Activated CD4-positive, alpha-beta T cell treated with anti-CD3 and anti-CD28 coated beads, Interleukin-2, amount 50 U/mL, for 1 hour (primary cell): ENCODE measurements around the gene MAGI1.

ENCODE experiments used
- DNase-seq: peaks from one replicate; pipeline ENCODE4 v3.0.0-alpha.2; 2020

Gene MAGI1

DNA sequence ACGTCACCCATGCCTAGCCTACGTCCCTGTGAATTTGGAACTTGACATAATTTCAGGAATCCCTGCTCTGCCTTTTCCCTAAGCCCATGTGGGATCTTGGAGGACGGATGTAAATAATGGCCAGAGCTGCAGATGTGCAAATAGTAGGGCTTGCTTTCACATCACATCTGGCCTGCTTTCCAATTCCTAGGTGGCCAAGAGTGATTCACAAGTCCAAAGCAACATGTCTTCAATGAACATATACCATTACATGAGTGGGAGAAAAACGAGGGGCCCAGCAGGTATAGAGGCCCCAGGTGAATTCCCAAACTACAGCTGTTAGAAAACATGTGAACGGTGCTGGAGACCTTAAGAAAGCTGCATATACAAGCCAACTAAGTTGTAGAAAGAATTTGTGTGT, 214.6 kb downstream of the MAGI1 start:
- no peak for DNase-seq

DNA sequence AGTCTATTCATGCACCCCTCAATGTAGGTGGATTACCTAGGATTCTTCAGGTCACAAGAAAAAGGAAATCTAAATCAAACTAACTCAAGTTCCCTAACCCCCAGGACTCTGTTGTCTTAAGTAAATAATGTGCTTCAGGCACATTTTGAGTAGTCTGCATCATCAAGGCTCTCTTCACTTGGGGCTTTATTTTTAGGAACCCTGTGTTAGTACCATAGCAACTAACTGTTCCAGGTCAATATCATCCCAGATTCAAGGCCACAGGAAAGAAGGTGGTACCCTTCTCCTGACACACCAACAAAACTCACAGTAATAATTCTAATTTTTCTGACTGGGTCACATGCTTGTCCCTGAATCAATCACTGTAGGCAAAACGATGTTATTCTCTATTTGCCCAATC, 218.1 kb downstream of the MAGI1 start:
- DNase-seq = no peak

DNA sequence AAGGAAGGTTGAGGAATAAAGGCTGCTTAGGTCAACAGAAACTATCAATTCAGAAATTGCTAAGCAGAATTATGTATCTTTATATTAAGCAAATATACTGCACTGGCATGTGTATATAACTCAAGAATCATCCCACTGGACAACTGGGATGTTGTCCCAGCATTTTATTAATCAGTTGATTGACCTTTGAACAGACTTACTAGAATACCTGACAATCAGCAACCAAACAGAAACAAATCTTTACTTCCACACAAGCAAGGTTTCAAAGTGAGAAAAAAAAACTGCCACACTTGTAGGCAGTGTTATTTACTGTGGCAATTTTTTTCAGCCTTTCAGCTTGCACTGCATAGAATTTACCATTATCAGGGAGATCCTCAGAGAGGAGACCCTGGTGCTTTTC, 218.8 kb downstream of the MAGI1 start:
- DNase-seq = no peak

DNA sequence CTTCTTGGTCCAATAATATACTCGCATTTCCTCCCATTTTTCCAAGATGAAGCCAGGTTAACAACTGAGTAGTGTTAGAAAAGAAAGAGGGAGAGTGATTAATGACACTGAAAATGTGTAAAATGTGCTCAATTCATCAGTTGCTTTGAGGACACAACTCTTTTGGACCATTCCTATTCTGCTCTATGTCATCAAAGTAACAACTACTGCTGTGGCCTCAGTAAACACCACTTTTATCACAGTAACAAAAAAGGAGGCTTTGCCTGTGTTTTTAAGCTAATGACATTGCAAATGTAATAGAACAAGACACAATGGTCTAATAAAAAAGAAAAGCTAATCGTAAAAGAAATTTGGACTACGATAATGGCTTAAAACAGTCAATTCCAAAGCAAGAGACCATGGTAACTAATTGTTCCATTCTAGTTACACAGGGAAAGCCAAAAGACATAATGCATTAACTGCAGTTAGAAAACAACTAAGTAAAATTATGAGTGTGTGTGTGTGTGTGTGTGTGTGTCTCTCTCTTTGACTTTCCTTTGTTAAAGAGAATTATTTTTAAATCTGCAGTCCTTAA, 221.1 kb downstream of the MAGI1 start:
- DNase-seq = no peak

DNA sequence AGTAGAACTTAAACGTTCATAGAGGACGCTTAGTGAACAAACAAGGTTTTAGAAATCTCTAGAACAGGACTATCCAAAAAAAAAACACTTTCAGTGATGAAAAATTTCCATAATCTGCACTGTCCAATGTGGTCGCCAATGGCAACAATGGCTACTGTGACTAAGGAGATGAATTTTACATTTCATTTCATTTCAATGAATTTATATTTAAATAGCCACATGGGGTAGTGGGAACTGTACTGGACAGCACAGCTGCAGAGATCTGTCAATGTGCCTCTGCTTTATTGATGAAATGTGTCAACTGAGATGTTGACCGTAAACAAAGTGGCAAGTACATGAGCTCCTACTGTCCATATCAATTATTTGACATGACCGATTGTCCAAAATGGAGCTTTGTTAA, 222.5 kb downstream of the MAGI1 start:
- DNase-seq = no peak

DNA sequence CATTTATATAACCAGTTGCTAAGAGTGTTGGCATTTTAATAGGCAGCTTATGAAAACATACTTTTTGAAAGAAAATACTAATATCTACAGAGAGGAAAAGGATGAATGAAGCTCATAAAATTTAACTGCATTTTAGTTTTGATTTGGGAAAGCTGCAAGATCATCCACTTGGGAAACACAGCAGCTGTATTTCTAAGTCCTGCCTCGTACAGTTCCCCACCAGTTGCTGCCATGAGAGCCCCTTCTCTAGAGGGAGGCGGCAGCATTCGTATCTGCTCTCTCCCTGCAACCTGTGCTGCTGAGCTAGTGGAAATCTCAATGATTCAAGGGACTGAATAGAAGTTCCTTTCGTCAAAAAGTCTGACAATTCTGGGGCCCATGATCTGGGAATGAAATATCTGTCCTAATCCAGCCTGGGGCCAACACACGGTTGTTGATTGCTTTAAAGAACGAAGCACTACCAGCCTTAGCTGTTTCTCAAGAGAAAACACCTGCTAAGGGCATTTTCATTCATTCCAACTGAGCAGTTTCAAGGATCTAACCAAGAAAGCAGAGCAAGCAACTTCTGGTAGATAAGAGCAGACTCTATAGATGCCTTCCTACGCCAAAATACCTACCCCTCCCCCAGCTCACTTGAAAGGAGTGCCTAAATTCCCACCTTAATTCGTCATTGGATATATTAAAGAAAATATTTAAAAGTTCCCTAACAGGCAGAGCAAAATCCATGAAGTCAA, 223.7 kb downstream of the MAGI1 start:
- DNase-seq = no peak

DNA sequence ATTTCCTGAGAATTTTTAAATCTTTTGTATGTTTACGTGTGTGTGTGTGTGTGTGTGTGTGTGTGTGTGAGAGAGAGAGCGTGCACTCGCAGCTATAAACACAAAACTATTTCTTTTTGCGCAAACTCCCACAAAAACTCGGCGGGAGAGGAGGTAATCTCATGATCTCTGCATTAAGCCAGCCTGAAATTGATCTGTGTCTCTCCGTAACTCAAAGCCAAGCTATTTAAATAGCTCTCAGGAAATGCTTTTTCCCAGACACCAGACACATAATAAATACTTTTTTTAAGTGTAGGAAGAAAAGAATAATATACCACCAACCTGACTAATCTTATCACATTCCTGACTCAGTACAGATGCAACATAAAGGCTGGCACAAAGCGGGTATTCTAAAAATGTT, 226.8 kb downstream of the MAGI1 start:
- no peak for DNase-seq

DNA sequence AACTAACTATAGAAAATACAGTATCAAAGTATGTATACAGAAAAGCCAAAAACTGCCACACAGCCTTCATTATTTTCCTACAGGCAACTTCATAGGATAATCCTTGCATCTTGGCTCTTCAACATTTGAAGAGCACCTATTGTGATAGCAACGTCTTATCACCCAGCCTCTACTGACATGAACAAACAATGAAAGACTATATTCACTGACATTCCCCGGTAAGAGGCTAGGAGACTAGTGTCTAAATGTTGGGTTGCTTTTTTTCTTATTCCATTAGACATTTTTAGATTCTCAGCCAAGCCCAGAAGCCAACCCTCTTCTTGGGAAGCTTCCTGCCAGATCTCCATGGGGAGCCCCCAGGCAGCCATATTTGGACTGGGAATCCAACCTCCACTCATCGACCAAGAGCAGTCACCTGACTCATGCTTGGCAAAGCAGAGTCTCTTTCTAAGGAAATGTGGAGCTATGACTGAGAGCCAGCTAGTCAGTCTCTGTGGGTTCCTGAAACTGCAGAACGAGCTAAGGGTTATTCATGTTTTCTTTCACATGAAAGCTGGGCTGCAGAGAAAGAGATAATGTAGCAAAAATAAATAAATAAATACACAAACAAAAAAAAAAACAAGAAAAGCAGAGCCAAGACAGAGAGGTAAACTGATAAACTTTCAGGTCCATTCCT, 227.5 kb downstream of the MAGI1 start:
- no peak for DNase-seq

DNA sequence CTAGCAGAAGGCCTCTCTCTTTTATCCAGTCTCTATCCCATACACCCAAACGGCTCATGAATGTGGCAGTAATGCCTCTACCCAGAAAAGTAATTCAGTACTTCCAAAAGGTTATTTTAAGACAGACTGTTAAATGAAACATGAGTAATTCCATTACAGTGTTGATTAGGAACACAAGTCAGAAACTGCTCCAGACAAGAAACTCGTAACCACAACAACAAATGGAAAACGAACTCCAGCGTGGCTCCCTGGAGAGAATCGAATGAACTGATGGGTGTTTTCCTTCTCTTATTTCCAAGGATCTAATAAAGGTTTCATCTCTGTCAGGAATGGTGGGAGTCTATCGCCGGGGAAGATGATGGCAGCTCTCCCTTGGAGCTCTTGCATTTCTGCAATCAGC, 228.4 kb downstream of the MAGI1 start:
- no peak for DNase-seq

DNA sequence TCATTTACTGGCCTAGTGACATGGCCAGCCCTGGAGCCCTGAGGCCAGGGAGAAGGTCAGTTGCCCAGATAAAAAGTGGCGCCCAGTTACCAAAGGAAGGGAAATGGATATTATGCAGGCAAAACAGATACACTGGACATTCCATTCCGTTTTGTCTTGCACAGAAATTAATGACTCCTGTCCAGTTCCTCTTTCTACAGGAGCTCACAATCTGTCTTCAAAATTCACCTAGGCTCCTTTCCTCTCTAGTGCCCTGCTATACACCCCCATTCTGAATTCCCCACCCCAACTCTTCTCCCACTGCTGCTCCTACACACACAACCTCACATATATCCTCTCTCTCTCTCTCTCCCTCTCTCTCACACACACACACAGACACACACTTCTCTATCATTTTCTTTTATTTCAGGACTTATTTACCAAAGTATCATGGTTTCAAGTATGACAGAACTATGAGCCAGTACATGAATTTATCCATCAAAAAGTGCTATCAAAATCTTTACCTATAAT, 229.0 kb downstream of the MAGI1 start:
- DNase-seq = no peak

DNA sequence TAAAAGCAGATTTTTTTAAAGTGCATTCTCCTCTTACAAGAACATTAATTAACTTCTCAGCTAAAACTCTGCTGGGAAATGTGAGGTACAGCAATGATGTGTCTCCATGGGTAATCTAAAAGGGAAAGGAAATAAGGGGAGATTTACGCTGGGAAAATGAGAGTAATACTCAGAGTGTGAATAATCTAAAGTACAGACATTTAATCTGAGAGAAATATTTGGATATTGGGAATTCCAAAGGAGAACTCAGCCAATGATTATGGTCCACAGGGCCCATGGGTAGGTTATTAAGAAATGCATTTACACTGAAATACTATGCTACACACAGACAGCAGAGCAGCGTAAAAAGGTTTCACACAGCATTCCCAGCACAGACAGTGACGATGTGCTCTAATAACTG, 229.9 kb downstream of the MAGI1 start:
- no peak for DNase-seq

DNA sequence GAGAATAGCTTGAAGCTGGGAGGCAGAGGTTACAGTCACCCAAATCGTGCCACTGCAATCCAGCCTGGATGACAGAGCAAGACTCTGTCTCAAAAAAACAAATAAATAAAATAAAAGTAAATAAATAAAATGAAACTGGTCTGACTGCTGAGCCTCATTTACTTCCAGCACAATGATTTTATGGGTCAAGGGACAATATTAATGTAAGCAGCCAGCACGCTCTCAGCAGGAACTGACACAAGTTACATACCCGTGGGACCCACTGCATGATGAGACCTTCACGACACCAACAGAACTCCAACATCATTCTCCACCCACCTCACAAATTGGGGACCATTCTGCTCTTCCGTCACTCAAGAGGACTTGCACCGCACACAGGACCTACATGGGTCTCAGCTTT, 230.3 kb downstream of the MAGI1 start:
- DNase-seq = no peak

DNA sequence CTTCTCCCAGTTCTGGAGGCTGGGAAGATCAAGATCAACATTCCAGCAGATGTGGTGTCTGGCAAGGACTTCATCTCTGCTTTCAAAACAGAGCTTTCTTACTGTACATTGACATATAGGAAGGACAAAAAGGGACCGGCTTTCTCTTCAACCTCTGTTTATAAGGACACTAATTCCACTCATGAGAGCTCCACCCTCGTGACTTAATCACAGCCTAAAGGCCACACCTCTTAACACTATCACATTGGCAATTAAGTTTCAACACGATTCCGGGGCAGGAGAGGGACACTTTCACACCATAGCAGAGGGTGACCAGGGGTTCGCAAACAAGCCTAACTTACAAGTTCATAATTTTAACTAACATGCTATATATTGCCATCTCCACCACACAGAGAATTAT, 231.5 kb downstream of the MAGI1 start:
- no peak for DNase-seq

DNA sequence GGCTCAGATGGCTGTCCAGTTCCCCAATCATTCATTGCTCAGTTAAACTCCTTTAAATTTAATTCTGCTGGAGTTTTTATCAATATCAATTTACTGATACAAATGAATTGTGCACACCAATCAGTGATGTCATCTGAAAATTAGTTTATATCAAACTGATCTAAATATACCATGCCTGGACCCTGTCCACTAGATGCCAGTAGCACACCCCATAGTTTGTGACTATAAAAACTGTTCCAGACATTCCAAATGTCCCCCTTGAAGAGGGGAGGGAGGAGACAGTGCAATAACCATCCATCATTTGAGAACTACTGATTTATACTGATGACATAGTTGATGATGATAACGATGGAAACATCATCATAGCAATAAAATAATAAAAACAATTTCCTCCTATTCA, 232.1 kb downstream of the MAGI1 start:
- DNase-seq = no peak

DNA sequence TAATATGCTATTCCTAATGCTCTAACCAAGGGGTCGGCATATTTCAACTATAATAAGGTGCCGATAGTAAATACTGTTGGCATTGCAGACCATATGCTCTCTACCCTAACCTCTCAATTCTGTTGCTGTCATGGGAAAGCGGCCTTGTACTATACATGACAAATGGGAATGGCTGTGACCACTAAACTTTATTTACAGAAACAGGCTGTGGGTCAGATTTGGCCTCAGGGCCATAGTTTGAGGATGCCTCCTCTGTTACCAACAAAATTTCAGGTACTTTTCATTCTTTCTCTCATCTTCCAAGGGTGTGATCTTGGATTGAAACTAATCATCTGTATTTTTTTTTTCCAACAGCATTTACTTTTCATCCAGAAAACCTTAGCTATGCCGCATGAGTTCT, 242.0 kb downstream of the MAGI1 start:
- DNase-seq = no peak

DNA sequence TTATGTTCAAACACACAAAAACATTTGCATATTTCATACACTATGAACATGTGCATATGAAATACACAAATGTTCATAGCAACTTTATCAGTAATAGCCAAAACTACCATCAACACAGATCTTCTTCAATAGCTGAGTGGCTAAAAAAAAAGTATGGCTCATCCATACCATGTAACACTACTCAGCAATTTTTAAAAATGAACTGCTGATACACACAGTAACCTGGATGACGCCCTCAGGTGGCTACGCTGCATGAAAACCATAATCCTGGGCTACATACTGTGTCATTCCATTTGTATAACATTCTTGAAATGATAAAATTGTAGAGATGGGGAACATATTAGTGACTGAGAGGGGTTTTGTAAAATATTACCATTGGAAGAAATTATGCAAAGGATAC, 243.6 kb downstream of the MAGI1 start:
- DNase-seq = no peak

DNA sequence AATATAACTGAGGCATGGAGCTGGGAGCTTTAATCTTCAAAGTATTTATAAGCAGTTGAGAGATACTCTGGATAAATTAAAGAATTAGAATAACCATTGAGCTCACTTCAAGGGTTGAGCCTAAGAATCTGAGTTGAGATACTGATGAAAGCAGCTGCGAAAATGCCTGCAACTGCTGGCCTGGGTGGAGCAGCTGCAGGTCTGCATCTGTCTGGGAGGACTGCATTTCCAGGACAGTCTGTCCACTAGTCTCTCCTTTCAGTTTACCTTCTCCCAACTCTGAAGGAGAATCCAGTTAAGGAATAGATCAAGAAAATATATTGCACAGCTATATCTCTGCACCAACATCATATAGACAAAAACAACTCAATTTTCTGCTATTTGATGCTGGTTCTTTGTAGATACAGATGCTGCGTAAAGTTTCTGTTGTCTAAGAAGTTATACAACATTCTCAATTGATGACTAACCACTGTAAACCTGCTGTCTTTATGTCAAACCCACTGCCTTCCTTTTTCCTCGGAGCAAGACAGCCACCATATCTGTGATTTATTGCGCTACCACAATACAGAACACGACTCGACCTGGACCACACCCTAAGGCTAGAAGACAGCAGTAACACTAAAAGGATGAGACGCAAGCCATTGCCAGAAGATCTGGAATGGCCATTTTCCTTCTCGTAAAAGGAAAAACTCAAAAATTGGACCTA, 245.1 kb downstream of the MAGI1 start:
- no peak for DNase-seq

DNA sequence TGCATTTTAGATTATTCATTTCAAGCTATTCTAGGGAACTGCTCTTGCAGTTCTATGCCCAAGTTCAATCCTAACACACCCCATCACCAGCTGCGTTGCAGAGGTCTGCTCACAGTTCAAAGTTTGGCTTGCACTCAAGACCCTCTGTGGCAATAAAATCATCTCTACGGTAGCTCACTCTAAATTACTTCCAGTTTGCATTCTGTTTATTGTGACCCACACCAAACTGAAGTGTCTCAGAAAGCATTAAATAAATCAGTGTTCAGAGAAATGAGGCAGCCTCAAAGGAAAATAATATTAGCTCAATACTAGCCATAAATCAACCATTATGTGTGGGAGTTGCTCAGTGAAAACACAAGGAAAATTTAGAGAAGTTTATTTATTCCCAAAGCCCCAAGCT, 250.3 kb downstream of the MAGI1 start:
- DNase-seq = no peak

DNA sequence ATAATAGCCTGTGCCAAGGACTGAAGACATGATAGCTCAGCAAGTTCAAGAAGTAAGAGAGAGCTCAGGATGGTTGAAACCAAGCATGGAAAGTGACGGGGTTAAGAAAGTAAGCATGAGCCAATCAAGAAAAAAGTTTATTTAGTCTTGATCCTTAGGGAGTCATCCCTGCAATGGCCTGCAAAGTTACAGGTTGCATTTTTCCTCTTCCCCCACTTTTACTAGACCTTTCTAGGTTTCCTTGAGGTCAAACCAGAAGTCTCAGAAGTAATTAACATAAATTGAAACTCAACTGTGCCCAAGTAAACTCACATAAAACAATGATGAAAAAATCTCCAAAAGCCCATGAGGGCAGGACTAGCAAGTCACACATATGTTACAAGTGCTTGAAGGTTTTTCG, 250.9 kb downstream of the MAGI1 start:
- DNase-seq = no peak

DNA sequence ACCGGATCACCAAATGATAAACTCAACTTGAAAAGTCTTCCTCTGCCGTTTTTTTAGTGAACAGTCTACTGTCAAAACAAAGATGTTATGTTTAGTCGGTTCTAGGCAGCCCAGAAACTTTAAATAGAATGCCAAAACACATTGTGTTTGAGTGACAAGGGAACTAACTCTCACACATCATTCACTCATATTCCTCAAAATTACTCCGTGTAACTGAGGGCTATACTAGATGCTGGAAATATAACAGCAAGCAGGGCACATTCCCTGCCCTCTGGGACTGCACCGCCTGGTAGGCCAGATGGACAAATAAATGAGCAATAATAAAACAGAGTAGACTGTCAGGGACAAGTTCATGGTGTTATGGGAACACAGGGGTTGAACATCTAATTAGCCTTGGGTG, 251.4 kb downstream of the MAGI1 start:
- no peak for DNase-seq

DNA sequence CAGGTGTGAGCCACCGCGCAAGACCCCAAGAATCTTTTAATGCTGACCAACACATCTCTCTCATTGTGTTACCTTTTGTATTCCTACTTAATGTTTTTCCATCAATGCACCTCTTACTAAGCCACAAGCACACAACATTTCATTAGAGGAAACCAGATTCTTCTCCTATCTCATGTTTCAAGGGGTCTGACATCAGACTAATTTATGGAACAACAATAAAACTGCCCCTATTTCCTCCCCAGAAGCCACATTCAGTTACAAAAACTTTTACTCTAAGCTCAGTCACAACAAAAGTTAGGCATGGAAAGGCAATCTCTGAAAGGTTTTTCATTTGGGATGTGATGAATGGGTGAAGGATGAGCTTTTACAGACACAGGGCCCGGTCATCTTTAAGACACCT, 251.8 kb downstream of the MAGI1 start:
- no peak for DNase-seq

DNA sequence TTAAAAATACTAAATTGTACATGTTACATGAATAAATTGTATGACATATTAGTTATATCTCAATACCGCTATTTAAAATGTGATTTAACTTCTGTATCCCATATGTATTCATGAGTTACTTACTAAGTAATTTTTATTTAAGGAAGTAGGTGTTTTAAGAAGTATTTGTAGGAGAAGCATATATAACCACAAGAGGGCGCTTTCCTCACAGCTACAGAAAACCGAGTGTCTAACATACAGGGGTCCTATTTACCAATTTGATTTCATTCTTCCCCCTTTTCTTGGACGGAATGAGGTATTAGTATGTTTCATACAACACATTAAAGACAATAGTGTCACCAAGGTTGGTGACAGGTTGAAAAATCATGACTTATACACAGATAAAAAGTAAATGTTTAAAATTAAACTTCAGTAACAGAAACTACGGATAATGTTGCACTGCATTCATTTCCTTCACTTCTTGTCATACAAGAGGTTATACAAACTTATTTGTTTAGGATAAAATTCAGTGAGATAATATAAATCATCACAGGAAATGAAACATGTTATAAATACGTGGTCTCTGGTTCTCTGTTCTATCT, 253.6 kb downstream of the MAGI1 start:
- DNase-seq = no peak

DNA sequence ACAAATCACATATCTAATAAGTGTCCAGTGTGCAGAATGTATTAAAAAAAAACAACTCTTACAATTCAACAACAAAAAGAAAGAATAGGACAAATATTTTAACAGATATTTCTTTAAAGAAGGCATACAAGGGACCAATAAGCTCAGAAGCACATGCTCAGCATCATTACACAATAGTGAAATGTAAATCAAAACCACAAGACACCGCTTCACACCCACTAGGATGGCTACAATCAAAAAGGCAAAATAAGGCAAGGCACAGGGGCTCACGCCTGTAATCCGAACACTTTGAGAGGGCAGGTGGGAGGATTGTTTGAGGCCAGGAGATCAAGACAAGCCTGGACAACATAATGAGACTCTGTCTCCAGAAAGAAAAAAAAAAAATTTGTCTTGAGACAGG, 255.6 kb downstream of the MAGI1 start:
- DNase-seq = no peak
